Stimulated activated CD8-positive, alpha-beta memory T cell treated with anti-CD3 and anti-CD28 coated beads, Interleukin-7, amount 100 ng/mL, for 48 hours (primary cell): ENCODE results near the gene SOX10.
"Not testable (repeated sequence)": the region's sequence is repeated elsewhere in the genome, so short reads cannot be mapped to it uniquely, and the experiment has no call there.

Experiments used
- DNase-seq, 2 donors: peaks; one replicate each; pipeline ENCODE4 v3.0.0-alpha.2; 2020; ENCODE audit warnings: low read depth in 1 of 2; ENCODE audit errors: extremely low read depth in 1 of 2

SOX10 gene

GRCh38 chr22:37967637-37968451 is 16.5 kb downstream of the SOX10 start:
- no peak for DNase-seq

DNA sequence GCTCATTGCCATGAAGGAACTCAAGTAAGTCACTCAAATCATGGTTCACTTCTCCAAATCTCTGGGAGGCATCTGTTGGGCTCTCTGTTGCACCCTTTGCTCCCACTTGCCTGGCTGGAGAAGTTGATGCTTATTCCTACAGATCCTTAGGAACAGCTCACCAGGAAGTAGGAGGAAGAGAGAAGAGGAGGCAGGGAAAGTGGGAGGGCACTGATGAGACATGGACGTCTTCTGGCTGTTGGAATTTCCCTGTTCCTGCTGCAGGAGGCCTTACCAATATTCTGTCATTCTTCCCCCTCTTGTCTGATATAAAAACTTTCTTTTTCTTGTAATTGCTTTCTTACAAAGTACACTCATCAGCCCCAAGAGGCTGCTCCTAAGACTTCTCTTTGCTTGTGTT is 17.2 kb downstream of the SOX10 start:
- DNase-seq: no peak

DNA sequence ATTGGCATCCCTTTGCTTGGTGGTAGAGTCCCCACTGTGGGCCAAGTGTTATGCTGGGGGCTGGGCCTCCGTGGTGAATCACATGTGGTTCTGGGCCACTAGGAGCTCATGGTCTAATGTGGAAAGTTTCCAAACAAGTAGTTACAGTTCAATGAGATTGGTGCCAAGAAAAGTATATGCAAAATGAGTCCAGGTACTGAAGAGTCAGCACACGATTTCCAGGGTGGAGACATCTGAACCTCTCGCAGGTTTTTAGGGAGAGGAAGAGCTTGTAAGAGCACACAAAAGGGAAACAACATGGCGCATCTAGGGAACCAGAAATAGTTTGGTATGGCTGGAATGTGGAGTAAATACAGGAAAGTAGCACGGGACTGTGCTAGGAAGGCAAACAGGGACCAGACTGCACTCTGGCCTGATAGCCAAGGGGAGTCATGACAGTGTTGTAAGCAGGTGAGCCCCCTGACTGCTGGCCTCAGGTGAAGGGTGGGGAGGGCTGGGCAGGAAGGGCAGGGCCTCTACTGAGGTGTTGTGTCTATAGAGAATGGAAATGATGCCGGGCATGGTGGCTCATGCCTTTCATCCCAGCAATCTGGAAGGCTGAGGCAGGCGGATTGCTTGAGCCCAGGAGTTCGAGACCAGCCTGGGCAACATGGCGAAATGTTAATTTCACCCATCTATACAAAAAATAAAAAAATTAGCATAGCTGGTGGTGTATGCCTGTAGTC is 18.3 kb downstream of the SOX10 start:
- no peak for DNase-seq

DNA sequence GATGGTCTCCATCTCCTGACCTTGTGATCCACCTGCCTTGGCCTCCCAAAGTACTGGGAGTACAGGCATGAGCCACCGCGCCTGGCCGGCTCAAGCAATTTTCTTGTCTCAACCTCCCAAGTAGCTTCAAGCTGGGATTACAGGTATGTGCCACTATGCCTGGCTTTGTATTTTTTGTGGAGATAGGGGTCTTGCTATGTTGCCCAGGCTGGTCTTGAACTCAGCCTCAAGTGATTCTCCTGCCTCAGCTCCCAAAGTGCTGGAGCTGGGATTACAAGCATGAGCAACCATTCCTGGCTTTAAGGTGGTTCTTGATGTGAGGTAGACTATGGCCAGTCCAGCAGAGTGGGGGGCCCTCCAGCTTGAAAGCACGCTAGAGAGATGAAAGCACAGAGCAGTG is 23.3 kb downstream of the SOX10 start:
- DNase-seq: no peak

DNA sequence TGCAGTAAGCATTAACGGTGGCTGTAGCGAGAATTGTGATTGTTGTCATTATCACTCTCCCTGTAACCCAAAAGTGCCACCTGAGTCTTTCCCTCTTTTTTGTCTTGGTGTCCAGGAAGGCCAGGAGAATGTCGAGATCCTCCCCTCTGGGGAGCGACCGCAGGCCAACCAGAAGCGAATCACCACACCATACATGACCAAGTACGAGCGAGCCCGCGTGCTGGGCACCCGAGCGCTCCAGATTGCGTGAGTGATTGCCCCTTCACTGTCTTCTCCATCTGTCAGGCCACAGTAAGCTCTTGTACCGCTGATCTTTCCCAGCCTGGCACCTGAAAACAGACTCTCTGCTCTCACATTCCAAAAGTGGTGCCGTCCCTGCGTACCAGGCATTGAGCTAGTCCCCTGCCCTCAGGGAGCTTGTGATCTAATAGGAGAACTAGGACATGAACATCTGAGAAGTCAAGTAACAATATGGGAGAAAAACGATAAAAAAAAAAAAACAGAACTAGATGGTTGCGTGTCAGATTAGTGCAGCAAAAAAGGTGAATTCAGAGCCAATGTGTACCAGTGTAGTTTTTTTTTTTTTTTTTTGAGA is 25.0 kb downstream of the SOX10 start:
- DNase-seq: no peak

- DNase-seq: no peak
These were observed 27.1 kb downstream of the SOX10 start for GRCh38 chr22:37957232-37957631.

- not testable (repeated sequence) for DNase-seq
These were observed 28.4 kb downstream of the SOX10 start for GRCh38 chr22:37955825-37956397.

GRCh38 chr22:37954686-37955085 is 29.7 kb downstream of the SOX10 start:
- DNase-seq: no peak

DNA sequence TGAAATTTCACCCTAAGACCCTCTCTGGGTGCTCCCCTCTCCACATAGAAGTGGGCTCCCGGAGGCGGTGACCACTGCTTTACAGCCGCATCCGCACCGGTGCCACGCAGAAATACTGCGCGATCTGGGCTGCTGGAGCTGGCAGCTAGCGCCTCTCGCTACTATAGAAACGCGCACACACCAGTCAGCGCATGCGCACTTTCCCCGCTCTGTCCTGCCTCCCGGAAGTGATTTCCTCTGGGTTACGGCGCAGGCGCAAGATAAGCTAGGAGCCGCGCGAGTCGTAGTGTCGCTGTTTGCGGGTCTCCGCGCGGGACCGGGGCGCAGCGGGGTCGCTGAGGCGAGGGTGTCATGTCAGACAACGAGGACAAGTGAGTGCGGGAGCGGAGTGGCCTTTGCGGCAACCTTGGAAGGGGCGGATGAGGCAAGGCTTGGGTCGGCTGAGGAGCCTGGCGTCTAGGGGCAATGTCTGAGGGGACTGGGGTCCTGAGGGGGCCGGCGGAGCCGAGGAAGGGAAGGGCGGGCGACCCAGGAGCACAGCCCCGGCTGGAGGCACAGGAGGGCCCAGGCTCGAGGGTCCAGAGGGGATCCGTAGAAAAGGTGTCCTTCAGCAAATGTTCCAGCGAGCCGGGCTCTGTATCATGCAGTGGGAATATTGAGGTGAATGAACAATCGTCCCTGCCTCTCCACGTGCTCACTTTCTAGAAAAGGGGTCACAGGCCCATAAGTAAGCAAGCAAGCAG is 30.7 kb downstream of the SOX10 start, which contains the start of the genes C22orf23 and POLR2F:
Gene C22orf23, minus strand, starts transcription at position 165 of the 743 bp plus-strand sequence. CDS start 452 bp downstream, outside the sequence.
Gene POLR2F, plus strand, starts transcription at position 263 of the 743 bp plus-strand sequence. Its CDS starts 89 bp downstream, at position 352.
- peak; percentile 85 to 93 for DNase-seq

- no peak for DNase-seq
These were observed 31.3 kb downstream of the SOX10 start for GRCh38 chr22:37953062-37953436.

GRCh38 chr22:37952629-37953028 is 31.7 kb downstream of the SOX10 start:
- DNase-seq: not testable (repeated sequence)

DNA sequence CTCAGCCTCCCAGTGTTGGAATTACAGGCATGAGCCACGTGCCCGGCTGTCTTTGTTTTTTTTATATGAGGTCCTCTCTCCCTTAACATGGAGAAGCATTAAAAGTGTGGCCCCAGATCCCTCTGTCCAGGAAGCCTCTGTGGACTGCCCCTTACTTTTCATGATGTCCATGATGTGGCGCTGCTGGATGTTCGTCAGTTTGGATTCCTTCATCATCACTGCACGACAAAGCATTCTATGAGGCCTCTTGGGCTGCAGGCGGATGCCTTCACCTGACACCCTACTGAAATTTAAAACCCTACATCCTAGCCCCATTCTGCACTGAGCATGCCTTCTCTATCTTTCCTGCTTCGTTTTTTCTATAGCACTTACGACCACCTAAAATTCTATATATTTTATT is 33.0 kb downstream of the SOX10 start:
- no peak for DNase-seq

DNA sequence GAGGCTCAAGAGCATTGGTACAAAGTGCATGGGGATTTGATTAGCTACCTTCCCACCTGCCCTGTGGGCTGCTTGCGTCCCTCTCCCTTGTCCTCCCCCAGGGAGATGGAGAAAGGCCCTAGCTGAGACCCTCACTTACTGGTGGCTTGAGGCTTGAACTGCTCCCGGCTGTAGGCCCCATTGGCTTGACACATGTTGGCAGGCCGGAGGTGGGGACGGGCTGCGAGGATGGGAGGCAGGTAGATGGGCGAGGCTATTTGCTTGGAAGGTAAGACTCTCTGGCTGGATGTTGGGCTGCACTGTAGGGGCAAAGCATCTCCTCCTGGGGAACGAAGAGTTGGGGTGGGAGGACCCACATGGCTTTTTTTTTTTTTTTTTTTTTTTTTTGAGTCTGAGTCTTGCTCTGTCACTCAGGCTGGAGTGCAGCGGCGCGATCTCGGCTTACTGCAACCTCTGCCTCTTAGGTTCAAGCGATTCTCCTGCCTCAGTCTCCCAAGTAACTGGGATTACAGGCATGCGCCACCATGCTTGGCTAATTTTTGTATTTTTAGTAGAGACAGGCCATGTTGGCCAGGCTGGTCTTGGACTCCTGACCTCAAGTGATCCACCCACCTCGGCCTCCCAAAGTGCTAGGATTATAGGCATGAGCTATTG is 37.1 kb downstream of the SOX10 start:
- DNase-seq: not testable (repeated sequence)

DNA sequence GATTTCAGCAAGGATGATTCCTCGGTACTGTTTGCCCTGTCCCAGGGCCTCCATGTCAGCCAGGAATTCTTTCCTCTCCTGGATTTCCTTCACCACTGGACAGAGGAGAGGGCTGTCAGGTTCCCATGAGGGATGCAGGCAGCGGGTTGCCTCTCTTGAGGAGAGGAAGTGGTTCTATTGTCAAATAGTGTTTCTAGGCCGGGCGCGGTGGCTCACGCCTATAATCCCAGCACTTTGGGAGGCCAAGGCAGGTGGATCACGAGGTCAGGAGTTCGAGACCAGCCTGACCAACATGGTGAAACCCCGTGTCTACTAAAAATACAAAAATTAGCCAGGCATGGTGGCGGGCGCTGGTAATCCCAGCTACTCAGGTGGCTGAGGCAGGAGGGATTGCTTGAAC is 39.9 kb downstream of the SOX10 start:
- not testable (repeated sequence) for DNase-seq

DNA sequence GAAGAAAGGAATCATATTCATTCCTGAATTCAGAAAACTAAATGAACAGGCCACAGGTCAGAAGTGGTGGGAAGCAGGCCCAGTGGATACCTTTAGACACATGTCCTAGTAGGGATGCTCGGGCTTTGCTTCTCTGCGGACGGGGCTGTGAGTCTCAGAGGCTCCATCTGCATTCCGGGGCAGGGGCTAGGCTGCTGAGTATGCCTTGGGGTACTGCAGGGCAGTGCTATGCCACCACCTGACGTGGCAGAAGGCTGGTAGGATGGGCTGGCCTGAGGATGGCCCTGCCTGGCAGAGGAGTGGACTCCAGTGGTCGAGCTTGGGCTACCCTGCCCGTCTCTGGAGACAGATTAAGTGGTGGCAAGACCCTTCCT is 40.5 kb downstream of the SOX10 start:
- no peak for DNase-seq

GRCh38 chr22:37943136-37943824 is 41.1 kb downstream of the SOX10 start:
- DNase-seq: no peak

DNA sequence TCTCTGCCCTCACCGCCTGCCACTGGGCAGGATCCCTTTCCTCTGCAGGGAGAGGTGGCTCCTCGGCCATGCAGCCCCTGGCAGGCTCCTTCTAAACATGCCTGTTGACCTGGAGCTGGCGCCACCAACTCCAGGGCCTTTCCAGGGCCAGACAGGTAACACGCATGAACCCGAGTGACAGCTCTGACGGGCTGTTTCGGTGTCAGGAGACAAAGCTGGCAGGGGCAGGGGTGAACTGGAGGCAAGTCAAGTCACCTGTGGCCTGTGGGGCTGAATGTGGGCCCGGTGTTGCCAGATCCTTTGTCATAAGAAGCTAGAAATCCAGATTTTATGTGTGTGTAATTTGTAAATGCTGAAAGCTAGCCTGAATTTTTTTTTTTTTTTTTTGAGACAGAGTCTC is 42.2 kb downstream of the SOX10 start:
- no peak for DNase-seq

DNA sequence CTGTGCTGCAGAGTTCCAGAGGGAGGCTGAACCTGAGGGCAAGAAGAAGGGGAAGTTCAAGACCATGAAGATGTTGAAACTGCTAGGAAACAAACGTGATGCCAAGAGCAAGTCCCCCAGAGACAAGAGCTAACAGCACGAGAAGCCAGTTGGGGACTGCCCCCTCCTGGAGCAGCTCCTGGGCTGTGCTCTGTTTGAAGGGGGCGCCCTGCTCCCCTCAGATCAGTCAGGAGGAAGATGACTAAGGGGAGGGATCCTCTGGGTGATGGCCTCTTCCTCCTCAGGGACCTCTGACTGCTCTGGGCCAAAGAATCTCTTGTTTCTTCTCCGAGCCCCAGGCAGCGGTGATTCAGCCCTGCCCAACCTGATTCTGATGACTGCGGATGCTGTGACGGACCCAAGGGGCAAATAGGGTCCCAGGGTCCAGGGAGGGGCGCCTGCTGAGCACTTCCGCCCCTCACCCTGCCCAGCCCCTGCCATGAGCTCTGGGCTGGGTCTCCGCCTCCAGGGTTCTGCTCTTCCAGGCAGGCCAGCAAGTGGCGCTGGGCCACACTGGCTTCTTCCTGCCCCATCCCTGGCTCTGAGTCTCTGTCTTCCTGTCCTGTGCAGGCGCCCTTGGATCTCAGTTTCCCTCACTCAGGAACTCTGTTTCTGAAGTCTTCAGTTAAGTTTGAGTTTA is 43.5 kb downstream of the SOX10 start:
- DNase-seq: no peak
